ENCODE measurements around the gene USP35. TPM values are rescaled to one million over a fixed set of nuclear protein-coding genes. Genes with fewer than 3 reads are reported as not detected.

Gene USP35
- total and polyA plus RNA-seq, 2 donors (not counting 1 experiment from before 2014, with no cell fraction given), result 4.8 to 6.0 TPM

DNA sequence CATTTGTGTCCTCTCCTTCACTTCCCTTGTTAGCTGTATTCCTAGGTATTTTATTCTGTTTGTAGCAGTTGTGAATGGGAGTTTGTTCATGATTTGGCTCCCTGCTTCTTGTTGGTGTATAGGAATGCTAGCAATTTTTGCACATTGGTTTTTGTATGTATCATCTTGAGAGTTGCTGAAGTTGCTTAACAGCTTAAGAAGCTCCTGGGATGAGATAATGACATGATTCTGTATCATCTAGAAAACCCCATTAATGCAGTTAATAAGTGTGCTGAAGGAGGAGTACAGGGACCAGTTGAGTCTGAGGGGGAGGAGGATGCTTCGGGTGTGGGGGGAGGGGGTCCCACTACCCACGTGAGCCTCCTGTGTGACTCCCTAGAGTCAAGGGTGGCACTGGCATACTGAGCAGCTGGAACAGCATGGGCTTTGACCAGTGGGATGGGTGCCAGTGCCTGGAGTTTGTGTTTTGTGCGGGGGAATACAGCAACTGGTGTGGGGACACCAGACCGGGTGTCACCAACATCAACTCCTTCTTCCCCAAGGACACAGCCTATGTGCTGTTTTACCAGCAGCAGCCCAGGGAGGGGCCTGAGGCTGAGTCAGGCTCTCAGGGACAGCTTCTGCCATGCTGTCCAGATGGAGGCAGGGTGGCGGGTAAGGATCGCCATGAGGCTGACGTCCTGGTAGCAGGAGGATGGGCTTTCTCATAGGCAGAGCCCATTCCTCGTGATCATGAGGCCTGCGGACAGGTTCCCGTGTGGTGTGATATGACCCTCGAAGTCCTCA, 24.1 kb downstream of the USP35 start:
- Mint-ChIP-seq H3K4me1 (no peaks in the 10 kb centered on the region), H3K27me3 (no peaks in the 10 kb centered on the region), H3K9me3 (ENCODE audit: insufficient read depth) (no peaks in the 10 kb centered on the region), H3K27ac (no peak overlapping the region), H3K4me3 (no peak overlapping the region)
- no peaks in the 10 kb centered on the region for H3K79me2 ChIP-seq (ENCODE audit: control insufficient read depth, insufficient read depth, low read length)
- ATAC-seq (ENCODE audit: low read depth) (no peak), DNase-seq (no peak)
- no peaks in the 10 kb centered on the region for H3K9me3 ChIP-seq (ENCODE audit: control extremely low read depth in 1 of 3, control insufficient read depth in 2 of 3, insufficient read depth in 1 of 3, low read length in 2 of 3)
- H3K4me2 ChIP-seq (replicated peaks; ENCODE audit: low read depth, low read length, poor library complexity, severe bottlenecking), result no peak overlapping the region
- no peaks in the 10 kb centered on the region for H4K20me1 ChIP-seq (ENCODE audit: control insufficient read depth, insufficient read depth, low read length, poor library complexity, severe bottlenecking)
- H3K36me3 ChIP-seq (replicated peaks in 1 of 2; ENCODE audit: control extremely low read depth in 1 of 2, control insufficient read depth in 1 of 2, extremely low read depth in 1 of 2, insufficient read depth in 2 of 2, low read length in 1 of 2), result peaks cover 0 to 7% of the 10 kb centered on the region in 2 experiments
- H3K9ac ChIP-seq (ENCODE audit: low read length), result no peak overlapping the region
- intact Hi-C loops (cut with micrococcal nuclease), result no loop called here
- WGBS (ENCODE audit: insufficient coverage), result 91% methylated on average over 6 of the region's 11 CpGs
- POLR2A ChIA-PET, result no interaction called here
- CTCF ChIA-PET, result interaction anchor here (2.2 kb wide), 1 partner anchor 352 kb away, joined by 7 read pairs; no protein-coding TSS in a partner anchor
- H3K27me3 ChIP-seq (replicated peaks in 1 of 4; ENCODE audit: control extremely low read depth in 1 of 4, control insufficient read depth in 3 of 4, insufficient read depth in 4 of 4, low read length in 3 of 4), result no peaks in the 10 kb centered on the region
- TF ChIP-seq, protein P1, sequence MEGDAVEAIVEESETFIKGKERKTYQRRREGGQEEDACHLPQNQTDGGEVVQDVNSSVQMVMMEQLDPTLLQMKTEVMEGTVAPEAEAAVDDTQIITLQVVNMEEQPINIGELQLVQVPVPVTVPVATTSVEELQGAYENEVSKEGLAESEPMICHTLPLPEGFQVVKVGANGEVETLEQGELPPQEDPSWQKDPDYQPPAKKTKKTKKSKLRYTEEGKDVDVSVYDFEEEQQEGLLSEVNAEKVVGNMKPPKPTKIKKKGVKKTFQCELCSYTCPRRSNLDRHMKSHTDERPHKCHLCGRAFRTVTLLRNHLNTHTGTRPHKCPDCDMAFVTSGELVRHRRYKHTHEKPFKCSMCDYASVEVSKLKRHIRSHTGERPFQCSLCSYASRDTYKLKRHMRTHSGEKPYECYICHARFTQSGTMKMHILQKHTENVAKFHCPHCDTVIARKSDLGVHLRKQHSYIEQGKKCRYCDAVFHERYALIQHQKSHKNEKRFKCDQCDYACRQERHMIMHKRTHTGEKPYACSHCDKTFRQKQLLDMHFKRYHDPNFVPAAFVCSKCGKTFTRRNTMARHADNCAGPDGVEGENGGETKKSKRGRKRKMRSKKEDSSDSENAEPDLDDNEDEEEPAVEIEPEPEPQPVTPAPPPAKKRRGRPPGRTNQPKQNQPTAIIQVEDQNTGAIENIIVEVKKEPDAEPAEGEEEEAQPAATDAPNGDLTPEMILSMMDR (IDR thresholded peaks at IDR 0.05), result no peak
- TF ChIP-seq EZH2 (IDR thresholded peaks at IDR 0.05; ENCODE audit: borderline replicate concordance, insufficient read depth, low read depth, low read length, poor library complexity, severe bottlenecking), result no peak
- no peak overlapping the region for H3K4me3 ChIP-seq (ENCODE audit: control extremely low read depth in 1 of 5, extremely low read depth in 1 of 5, insufficient read depth in 1 of 5, low read depth in 2 of 5, low read length in 4 of 5)
- H2AFZ ChIP-seq (ENCODE audit: insufficient read depth, low read depth, low read length, poor library complexity, severe bottlenecking), result no peak overlapping the region
- H3K27ac ChIP-seq (ENCODE audit: low read length in 2 of 2), result no peak overlapping the region
- no peaks in the 10 kb centered on the region for H3K4me1 ChIP-seq (ENCODE audit: control insufficient read depth in 2 of 2, insufficient read depth in 2 of 2, low read length in 2 of 2)
